Activated naive CD4-positive, alpha-beta T cell treated with Interleukin-2 at 50 U/mL for 16 hours (primary cell): ENCODE measurements around the gene AGAP2.
"Not testable (repeated sequence)": the region's sequence is repeated elsewhere in the genome, so short reads cannot be mapped to it uniquely, and the experiment has no call there.

Source experiments
- DNase-seq: peaks from one replicate; pipeline ENCODE4 v3.0.0-alpha.2; 2020

AGAP2 gene

DNA sequence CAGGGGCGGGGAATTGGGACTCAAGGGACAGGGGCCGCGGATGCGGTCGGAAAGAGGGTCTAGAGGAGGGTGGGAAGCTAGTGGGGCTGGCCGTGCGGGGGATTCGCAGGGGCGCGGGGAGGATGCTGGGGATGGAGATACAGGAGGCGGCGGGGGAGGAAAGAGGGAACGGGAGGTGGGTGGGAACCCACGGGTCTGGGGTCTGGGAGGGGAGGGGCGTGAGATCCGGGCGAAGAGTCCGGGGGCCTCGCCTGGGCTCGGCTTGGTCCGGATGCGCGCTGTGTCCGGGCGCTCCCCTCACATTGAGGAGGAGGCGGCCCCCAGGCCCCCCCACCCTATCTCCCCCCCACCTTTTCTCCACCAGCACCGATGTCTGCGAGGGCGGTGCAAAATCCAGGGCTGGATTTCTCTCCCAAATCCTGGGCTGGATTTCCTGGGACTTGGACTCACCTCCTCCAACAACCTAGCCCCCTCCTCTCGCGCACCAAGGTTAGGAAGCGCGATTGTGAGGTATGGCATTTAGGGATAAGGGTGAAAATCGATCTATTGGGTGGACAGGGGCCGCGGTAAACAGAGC is at the start of gene AGAP2:
Gene AGAP2, minus strand, starts transcription at position 82 of the 577 bp plus-strand sequence. CDS start 496 bp downstream, outside the sequence.
- no peak for DNase-seq

DNA sequence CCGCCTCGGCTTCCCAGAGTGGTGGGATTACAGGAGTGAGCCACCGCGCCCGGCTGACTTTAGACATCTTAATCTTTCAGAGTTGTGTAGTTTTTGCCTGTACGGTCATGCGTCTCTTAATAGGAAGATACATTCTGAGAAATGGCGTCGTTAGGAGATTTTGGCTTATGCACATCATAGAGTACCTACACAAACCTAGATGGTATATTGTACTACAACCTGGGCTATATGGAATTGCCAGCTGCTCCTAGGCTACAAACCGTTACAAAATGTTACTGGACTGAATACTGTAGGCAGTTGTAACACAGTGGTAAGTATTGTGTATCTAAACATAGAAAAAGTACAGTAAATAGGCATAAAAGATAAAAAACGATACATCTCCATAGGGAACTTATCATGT is 45.3 kb upstream of the AGAP2 start:
- no peak for DNase-seq

DNA sequence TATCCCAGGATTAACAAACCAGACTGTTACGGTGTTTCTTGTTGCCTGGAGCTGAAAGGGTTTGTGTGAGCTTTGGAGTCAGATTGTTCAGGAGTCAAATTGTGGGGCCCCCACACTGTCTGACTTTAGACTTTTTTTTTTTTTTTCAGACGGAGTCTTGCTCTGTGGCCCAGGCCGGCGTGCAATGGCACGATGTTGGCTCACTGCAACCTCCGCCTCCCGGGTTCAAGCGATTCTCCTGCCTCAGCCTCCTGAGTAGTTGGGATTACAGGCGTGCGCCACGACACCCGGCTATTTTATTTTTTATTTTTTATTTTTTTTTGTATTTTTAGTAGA is 44.9 kb upstream of the AGAP2 start:
- no peak for DNase-seq

- DNase-seq = peak; percentile 98
Measured at GRCh38 chr12:57782608-57783465, 44.3 kb upstream of the AGAP2 start, which contains the start of gene TSFM. TSFM (plus strand) TSS chr12:57782787; CDS start chr12:57782802, 15 bp downstream.

GRCh38 chr12:57782243-57782607 is 43.7 kb upstream of the AGAP2 start:
- DNase-seq = no peak

- no peak for DNase-seq
Measured at GRCh38 chr12:57781801-57782200, 43.3 kb upstream of the AGAP2 start.

DNA sequence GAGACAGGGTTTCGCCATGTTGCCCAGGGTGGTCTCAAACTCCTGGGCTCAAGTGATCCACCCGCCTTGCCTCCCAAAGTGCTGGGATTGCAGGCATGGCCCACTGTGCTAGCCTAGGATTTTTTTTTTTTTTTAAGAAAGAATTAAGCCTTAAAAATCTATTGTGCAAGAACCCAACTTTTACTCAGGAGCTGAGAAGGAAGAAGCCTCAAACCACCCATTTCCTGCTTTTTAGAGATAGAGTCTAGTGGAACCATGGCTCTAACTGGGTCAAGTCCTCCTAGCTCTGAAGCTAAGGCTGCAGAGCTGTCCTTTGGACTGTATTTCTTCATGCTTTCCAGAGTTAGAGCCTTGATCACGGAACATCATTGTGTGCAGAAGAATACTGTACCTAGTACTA is 42.7 kb upstream of the AGAP2 start:
- no peak for DNase-seq

DNA sequence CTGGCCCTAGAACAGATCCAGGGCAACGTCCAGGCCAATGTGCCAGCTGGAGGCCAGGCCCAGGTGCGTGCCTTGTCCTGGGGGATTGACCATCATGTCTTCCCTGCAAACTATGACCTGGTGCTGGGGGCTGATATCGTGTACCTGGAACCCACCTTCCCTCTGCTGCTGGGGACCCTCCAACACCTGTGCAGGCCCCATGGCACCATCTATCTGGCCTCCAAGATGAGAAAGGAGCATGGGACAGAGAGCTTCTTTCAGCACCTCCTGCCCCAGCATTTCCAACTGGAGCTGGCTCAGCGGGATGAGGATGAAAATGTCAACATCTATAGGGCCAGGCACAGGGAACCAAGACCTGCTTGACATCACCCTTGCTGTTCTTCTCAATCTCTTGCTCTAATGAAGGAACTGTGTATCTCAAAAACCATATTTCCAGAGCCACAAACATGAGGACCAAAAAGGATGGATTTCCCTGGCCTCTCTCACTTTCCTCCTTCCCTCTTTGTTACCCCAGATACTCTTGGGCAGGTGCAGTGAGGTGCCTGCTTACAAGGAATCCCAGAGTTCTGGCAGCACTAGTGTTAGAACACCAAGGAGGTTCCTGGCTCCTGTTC is 41.8 kb upstream of the AGAP2 start:
- DNase-seq = no peak

DNA sequence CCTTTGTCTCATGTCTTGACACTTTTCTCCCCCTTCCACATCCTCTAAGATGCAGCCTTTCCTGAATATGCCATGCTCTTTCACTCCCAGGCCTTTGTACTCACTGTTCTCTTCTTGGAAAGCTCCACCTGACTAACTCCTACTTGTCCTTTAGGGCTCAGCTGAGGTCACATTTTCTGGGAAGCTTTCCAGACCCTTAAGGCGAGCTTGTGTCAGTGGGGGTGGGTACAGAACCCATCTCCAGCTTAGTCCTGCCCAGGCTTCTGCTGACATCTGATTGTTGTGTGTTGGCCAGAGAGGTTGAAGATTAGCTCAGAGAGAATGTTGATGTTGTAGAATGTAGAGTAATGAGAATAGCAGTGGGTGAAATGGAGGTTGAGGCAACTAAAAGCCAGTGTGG is 41.2 kb upstream of the AGAP2 start:
- no peak for DNase-seq

DNA sequence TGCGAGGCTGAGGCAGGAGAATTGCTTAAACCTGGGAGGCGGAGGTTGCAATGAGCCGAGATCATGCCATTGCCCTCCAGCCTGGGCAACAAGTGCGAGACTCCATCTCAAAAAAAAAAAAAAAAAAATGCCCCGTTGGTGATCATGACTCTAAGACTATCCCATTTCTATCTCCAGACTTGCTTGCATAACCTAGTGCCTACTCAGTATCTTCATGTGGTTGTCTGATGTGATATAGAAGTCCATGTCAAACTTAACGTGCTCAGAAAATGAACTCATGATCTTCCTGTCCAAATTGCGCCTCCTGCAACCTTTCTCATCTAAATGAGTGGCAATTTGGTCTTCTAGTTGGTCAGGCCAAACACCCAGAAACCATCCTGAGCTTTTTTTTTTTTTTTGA is 39.4 kb upstream of the AGAP2 start:
- DNase-seq = no peak

DNA sequence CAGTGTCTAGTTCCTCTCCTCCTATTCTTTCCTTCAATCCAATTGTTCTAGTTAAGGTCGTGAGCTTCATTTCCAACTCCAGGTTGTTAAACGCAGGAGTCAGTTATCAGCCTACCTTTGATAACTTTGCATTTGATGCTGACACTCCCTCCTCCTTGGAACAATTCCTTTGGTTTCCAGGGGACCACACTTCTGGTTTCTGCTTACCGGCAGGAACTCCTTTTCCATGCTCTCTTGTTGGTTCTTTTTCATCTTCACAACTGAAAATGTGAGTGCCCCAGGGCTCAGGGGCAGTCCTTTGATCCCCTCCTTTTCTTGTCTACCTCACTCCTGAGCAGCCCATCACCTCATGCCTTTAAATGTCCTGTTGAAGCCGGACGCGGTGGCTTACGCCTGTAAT is 38.8 kb upstream of the AGAP2 start:
- DNase-seq = no peak

GRCh38 chr12:57776247-57776587 is 37.7 kb upstream of the AGAP2 start:
- no peak for DNase-seq

GRCh38 chr12:57775563-57776246 is 37.2 kb upstream of the AGAP2 start:
- DNase-seq = no peak

DNA sequence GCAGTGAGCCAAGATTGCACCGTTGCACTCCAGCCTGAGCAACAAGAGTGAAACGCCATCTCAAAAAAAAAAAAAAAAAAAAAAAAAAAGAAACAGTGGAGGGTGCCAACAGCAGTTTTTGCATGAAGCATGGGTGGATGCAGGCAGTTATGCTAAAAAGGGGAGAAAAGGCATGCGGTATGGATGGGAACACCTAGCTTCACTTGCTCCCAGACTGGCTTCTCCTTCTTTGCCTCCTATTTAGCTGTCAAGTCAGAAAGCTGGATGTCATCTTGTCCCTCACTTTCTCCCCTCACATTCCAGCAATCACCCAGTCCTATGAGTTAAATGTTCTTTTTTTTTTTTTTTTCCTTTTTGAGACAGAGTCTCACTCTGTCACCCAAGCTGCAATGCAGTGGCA is 36.5 kb upstream of the AGAP2 start:
- DNase-seq = no peak

- DNase-seq = not testable (repeated sequence)
Measured at GRCh38 chr12:57774634-57775033, 36.1 kb upstream of the AGAP2 start.

DNA sequence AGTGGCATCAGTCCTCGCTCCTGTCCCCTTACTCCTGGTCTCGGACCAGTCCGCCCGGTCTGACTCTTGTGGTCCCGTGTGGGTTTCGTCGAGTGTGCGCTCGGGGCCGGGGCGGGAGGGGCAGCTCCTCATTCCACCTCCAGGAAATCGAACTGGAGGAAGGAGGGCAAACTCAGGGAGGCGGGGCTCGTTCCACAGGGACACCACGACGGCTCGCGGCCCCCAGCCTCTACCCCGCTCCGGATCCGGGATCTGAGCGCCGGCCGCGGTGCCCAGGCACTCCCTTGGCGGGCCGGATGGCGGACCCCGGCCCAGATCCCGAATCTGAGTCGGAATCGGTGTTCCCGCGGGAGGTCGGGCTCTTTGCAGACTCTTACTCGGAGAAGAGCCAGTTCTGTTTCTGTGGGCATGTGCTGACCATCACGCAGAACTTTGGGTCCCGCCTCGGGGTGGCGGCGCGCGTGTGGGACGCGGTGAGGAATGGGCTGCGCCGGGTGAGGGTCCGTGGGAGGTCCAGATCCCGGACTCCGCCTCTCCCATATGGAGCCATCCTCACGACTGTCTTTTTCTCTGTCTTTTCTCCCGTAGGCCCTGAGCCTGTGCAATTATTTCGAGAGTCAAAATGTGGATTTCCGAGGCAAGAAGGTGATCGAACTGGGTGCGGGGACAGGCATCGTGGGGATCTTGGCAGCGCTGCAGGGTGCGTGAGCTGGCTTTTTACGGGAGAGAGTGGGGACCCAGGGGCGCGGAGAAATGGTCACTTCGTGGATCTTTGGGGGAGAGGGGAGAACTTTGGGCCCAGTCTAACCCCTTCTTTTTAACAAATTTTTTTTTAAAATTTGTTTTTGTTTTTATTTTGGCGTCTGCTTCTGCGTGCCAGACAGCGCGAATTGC is 34.1 kb upstream of the AGAP2 start, which contains the start of gene EEF1AKMT3:
Gene EEF1AKMT3, plus strand, starts transcription at position 186 of the 894 bp plus-strand sequence. Its CDS starts 111 bp downstream, at position 297.
- peak; percentile 48 for DNase-seq

DNA sequence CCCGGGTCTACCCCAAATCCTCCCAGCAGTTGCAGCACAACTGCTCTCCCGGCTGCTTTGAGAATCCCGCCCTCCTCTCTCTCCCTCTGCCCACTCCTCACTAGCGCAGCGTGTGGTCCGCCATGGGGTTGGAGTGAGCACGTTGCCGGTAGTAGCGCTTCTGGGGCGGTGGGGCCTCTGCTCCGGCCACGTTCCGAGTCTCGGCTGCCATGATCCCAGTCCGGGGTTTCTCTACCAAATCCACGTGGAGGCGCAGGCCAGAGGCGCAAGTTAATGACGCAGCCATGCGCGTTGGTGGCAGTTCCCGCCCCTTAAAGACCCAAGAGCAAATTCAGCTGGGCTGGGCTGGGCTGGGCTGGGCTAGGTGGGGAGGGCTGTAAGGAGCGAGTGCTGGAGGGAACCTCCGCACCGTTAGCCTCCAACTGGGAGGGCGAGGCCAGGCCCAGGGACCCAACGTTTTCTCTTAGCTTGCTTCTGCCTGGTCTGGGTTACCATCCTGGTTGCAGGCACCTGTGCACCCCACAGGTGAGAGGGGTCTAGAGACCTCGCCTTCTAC is 33.4 kb upstream of the AGAP2 start, which contains the start of gene METTL1:
Gene METTL1, minus strand, starts transcription at position 233 of the 556 bp plus-strand sequence. Its CDS starts 22 bp downstream, at position 211.
- DNase-seq = peak; percentile 95

DNA sequence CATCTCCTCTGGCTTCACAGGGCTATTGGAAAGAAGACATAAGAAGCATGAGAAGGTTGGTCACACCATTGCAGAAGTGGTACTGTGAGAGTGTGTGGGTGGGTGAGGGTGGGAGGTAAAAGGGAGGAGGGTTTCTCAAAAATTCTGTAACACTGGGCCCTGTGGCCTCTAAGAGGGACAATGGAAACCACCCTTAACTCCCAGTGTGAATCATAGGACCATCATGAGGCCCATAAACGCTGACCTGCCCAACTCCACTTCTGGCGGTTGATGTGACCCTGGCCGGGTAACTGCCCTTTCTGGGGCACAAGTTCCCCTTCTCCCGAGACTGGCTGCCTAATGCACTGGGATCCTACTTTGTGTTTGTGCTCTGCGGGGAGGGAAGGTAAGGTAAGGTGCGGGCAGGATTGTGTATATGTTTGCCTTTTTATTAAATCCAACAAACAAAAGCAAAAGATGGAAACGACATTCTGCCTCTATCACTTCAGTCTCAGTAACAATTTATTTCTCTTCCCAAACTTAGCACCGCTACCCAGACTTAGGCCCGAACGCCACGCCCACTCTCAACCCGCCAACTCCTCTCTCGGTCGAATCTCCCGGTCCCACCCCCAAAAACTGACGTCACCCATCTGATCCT is 32.8 kb upstream of the AGAP2 start:
- peak; percentile 91 for DNase-seq

DNA sequence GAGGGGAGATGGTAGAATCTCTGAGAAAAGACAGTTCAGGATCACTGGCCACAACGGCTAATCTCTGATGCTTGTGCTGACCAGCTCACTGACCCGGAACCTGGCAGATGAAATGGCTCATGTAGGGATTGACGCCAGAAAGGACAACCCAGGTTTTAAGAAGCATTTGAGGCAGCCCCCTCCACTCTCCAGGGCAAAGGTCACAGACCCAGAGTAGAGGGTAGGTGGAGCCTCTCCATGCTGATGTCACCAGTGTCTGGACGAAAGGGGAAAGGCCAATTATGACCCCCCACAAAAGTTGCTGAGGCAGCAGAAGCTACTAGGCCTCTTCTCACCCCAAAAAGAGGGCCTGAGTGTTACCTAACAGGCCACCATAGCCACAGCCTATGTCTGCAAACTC is 32.2 kb upstream of the AGAP2 start:
- no peak for DNase-seq

DNA sequence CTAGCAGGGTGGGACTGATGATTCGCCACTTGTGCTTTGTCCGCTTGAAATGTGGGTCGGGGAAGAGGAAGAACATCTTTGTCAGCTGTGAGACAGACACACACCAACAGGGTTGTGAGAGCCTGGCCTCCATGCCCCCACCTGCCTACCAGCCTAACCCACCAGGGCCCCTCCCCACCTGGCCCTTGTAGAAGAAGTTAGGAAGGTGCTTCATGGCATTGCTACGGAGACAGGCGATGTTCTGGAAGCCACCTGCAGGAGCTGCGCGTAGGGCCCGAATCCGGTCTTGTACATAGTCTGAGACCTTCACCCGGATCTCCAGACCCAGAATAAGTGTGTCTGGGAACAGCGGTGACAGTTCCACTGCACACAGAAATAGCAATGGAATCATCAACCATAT is 31.1 kb upstream of the AGAP2 start:
- DNase-seq = no peak

GRCh38 chr12:57767876-57768275 is 29.3 kb upstream of the AGAP2 start:
- no peak for DNase-seq

DNA sequence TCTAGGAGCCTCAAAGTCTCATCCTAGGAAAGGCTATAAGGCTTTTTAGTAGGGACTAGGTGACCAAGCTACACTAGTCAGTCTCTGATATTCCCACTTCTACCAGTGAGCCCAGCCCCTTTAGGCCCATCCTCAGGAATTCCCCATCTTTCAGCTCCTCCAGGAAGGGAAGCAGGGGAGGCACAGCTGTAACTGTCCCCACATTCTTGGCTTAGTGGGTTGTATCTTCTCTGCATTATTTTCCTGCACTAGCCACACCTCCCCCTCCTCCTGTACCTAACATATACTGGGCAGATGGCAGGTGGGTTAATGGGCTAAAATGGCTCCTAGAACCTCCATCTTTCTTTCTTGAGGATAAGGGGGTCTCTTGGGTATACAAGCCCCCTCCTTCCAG is 28.8 kb upstream of the AGAP2 start:
- no peak for DNase-seq
